ENCODE results near the gene MTNR1A.
"Not testable (repeated sequence)": the region's sequence is repeated elsewhere in the genome, so short reads cannot be mapped to it uniquely, and the experiment has no call there.

MTNR1A gene

DNA sequence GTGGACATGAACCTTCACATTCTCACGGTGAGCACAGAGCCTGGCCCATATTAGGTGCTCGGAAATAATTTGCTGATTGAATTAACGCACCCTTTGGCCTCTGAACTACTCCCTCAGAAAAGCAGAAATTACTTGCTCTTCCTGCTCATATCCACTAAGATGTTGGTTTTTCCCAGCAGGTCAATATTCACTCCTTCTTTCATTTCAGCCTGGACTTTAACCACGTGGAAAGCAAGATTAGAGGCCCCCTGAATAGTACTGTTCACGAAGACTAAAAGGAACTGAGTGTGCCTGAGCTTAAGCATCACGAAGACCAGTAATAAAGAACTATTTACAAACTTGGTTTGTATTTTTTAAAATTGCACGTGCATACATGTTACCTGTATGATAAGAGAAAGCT lies 9.9 kb downstream of the MTNR1A start:
- Histone ChIP-seq H3K36me3 (no peaks in the 10 kb centered on the region), H3K4me3 (ENCODE audit: low read depth, low read length) (no peak overlapping the region), H3K9me3 (ENCODE audit: severe bottlenecking) (no peaks in the 10 kb centered on the region), H3K27ac (no peak overlapping the region), H3K27me3 (ENCODE audit: insufficient read depth, low read depth, severe bottlenecking) (peaks cover 79% of the 10 kb centered on the region)
- no peak for DNase-seq
- no peak for TF ChIP-seq CTCF (IDR thresholded peaks at IDR 0.05; ENCODE audit: low read depth, low read length)

- no peak for DNase-seq
- Histone ChIP-seq H3K36me3 (no peaks in the 10 kb centered on the region), H3K27me3 (ENCODE audit: insufficient read depth, low read depth, severe bottlenecking) (peaks cover 81% of the 10 kb centered on the region), H3K4me3 (ENCODE audit: low read depth, low read length) (no peak overlapping the region), H3K9me3 (ENCODE audit: severe bottlenecking) (no peaks in the 10 kb centered on the region), H3K27ac (no peak overlapping the region)
- TF ChIP-seq CTCF (IDR thresholded peaks at IDR 0.05; ENCODE audit: low read depth, low read length), result no peak
Observed at GRCh38 chr4:186543206-186543605, 12.2 kb downstream of the MTNR1A start.

GRCh38 chr4:186541801-186542200 lies 13.6 kb downstream of the MTNR1A start:
- no peak for DNase-seq
- no peaks in the 10 kb centered on the region for H3K36me3 ChIP-seq
- peaks cover 85% of the 10 kb centered on the region for H3K27me3 ChIP-seq (ENCODE audit: insufficient read depth, low read depth, severe bottlenecking)
- no peak overlapping the region for H3K4me3 ChIP-seq (ENCODE audit: low read depth, low read length)
- no peak for TF ChIP-seq CTCF (IDR thresholded peaks at IDR 0.05; ENCODE audit: low read depth, low read length)
- no peaks in the 10 kb centered on the region for H3K9me3 ChIP-seq (ENCODE audit: severe bottlenecking)
- H3K27ac ChIP-seq, result no peak overlapping the region

- Histone ChIP-seq H3K27ac (no peak overlapping the region), H3K27me3 (ENCODE audit: insufficient read depth, low read depth, severe bottlenecking) (peaks cover 87% of the 10 kb centered on the region), H3K9me3 (ENCODE audit: severe bottlenecking) (peaks cover 6% of the 10 kb centered on the region), H3K4me3 (ENCODE audit: low read depth, low read length) (no peak overlapping the region), H3K36me3 (no peaks in the 10 kb centered on the region)
- DNase-seq, result no peak
- no peak for TF ChIP-seq CTCF (IDR thresholded peaks at IDR 0.05; ENCODE audit: low read depth, low read length)
Observed at GRCh38 chr4:186537843-186538521, 17.4 kb downstream of the MTNR1A start.

GRCh38 chr4:186536285-186536684 lies 19.1 kb downstream of the MTNR1A start:
- H3K27ac ChIP-seq, result no peak overlapping the region
- no peak overlapping the region for H3K4me3 ChIP-seq (ENCODE audit: low read depth, low read length)
- H3K36me3 ChIP-seq, result no peaks in the 10 kb centered on the region
- no peak for DNase-seq
- peaks cover 6% of the 10 kb centered on the region for H3K9me3 ChIP-seq (ENCODE audit: severe bottlenecking)
- peaks cover 82% of the 10 kb centered on the region for H3K27me3 ChIP-seq (ENCODE audit: insufficient read depth, low read depth, severe bottlenecking)
- 0 out of 2 replicates have a peak, but pooled peaks have one; percentile 16 for TF ChIP-seq CTCF (IDR thresholded peaks at IDR 0.05; ENCODE audit: low read depth, low read length)

DNA sequence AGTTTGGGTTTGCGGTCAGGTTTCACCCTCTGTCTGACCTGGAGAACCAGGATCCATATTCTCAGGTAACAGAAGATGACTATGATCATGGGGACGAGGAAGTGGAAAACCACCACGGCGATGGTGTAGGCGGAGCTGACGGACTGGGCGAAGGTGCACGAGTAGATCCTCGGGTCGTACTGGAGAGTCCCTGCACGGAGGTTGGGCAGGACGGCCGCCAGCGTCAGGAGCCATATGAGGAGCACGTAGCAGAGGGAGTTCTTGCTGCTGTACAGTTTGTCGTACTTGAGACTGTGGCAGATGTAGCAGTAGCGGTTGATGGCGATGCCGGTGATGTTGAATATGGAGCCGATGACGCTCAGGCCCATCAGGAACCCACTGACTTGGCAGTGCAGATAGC lies 21.3 kb downstream of the MTNR1A start:
- no peak for DNase-seq
- no peak overlapping the region for H3K27ac ChIP-seq
- peaks cover 88% of the 10 kb centered on the region for H3K27me3 ChIP-seq (ENCODE audit: insufficient read depth, low read depth, severe bottlenecking)
- no peak for TF ChIP-seq CTCF (IDR thresholded peaks at IDR 0.05; ENCODE audit: low read depth, low read length)
- no peak overlapping the region for H3K4me3 ChIP-seq (ENCODE audit: low read depth, low read length)
- H3K36me3 ChIP-seq, result no peaks in the 10 kb centered on the region
- peaks cover 6% of the 10 kb centered on the region for H3K9me3 ChIP-seq (ENCODE audit: severe bottlenecking)

DNA sequence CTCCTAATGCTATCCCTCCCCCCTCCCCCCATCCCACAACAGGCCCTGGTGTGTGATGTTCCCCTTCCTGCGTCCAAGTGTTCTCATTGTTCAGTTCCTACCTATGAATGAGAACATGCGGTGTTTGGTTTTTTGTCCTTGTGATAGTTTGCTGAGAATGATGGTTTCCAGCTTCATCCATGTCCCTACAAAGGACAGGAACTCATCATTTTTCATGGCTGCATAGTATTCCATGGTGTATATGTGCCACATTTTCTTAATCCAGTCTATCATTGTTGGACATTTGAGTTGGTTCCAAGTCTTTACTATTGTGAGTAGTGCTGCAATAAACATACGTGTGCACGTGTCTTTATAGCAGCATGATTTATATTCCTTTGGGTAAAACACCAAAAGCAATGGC lies 31.4 kb downstream of the MTNR1A start:
- peaks cover 82% of the 10 kb centered on the region for H3K27me3 ChIP-seq (ENCODE audit: insufficient read depth, low read depth, severe bottlenecking)
- H3K4me3 ChIP-seq (ENCODE audit: low read depth, low read length); H3K27ac ChIP-seq; DNase-seq; H3K36me3 ChIP-seq; H3K9me3 ChIP-seq (ENCODE audit: severe bottlenecking): not testable (repeated sequence)
